Astrocyte of the spinal cord (primary cell): ENCODE data around the gene PNPLA2.

Source experiments
- DNase-seq: peaks from one replicate; pipeline ENCODE4 v3.0.0; 2011; ENCODE audit warnings: low read depth, low spot score
- H3K4me3 ChIP-seq: 2 replicates; pipeline ENCODE4 v1.5.1; 2011; ENCODE audit warnings: low read depth, mild to moderate bottlenecking, low read length, moderate library complexity
- in situ Hi-C: cut with HindIII; loops from 2 replicates; pipeline ENCODE4 v1.10.0; 2017; ENCODE audit warnings: low sequenced_read_pairs
- TF ChIP-seq, protein P1 (sequence below): IDR thresholded peaks from 2 replicates; pipeline ENCODE4 v1.5.1; 2012; ENCODE audit warnings: low read depth, mild to moderate bottlenecking, low read length, inconsistent platforms

Gene PNPLA2

DNA sequence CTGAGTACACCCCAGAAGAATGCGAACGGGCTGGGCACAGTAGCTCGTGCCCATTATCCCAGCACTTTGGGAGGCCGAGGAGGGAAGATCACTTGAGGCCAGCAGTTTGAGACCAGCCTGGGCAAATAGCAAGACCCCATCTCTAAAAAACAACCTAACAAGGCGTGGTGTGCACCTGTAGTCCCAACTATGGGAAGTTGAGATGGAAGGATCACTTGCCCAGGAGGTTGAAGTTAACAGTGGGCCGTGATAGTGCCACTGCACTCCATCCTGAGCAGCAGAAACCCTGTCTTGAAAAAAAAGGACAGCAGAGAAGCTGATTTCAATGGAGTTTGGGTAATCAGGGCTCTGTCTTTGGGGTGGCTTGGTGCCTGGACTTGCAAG is 5.7 kb upstream of the PNPLA2 start:
- H3K4me3 ChIP-seq = no peak overlapping the region
- in situ Hi-C loops = no loop called here
- DNase-seq = no peak
- TF ChIP-seq, protein P1, sequence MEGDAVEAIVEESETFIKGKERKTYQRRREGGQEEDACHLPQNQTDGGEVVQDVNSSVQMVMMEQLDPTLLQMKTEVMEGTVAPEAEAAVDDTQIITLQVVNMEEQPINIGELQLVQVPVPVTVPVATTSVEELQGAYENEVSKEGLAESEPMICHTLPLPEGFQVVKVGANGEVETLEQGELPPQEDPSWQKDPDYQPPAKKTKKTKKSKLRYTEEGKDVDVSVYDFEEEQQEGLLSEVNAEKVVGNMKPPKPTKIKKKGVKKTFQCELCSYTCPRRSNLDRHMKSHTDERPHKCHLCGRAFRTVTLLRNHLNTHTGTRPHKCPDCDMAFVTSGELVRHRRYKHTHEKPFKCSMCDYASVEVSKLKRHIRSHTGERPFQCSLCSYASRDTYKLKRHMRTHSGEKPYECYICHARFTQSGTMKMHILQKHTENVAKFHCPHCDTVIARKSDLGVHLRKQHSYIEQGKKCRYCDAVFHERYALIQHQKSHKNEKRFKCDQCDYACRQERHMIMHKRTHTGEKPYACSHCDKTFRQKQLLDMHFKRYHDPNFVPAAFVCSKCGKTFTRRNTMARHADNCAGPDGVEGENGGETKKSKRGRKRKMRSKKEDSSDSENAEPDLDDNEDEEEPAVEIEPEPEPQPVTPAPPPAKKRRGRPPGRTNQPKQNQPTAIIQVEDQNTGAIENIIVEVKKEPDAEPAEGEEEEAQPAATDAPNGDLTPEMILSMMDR = no peak

DNA sequence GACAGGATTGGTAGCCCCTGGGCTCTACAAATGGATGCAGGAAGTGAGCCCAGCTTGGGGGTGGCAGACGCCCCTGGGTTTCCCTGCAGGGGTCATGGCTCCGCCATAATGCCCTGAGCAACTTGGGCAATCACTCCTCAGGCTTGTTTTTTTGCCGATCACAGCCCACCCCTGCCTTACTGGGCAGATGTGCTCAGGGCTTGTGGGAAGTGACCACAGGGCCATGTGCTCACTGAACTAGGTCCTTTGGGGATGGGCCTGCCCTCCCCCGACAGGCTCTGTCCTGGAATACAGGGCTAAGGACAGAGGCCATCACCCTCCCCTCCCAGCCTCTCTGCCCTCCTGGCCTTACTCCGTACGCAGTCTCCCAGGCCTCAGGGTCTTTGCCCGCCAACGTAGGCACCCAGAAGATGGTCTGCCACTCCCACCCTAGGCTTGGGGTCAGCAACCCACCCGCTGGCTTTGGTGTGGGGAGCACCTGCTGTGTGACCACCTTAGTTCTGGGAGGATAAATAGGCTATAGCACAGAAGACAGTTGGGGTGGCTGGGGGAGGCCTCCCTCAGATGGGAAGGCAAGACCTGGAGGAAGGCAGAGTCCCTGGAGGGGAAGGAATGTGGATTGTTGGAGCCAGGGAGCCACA is 5.1 kb upstream of the PNPLA2 start:
- TF ChIP-seq, protein P1 = no peak
- H3K4me3 ChIP-seq = no peak overlapping the region
- no peak for DNase-seq
- in situ Hi-C loops = no loop called here

DNA sequence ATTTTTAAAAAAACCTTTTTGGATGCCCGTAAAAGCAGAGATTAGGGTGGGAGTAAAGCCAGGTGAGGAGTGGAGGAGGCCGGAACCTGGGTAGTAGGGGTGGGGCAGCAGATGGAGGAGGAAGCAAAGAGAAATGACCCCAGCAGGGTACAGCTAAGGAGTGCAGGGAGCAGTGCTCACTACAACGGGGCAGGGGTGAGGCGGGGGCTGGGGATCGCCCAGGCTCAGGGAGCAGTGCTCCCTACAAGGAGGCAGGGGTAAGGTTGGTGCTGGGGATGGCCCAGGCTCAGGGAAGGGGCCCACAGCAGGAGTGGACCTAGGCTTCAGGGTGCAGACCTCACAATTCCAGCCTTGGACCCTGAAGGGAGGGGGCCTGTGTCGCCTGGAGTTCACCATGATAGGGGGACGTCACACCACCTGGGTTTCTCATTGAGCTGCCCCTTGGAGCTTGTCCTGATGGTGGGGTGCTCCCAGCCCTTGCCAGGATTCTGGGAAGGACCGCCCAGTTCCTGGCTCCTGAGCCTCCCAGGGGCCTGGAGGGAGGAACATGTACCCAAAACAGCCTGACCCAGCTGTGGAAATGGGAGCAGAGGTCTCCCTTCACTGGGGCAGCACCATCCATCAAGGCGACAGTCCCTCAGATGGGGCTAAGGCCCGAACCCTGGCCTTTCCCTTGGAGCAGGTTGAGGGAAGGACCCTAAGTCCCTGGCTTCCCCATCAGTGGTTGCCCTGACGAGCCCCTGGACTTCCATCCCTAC is 2.9 kb upstream of the PNPLA2 start:
- no peak for DNase-seq
- H3K4me3 ChIP-seq = no peak overlapping the region
- TF ChIP-seq, protein P1 = no peak
- in situ Hi-C loops = no loop called here

DNA sequence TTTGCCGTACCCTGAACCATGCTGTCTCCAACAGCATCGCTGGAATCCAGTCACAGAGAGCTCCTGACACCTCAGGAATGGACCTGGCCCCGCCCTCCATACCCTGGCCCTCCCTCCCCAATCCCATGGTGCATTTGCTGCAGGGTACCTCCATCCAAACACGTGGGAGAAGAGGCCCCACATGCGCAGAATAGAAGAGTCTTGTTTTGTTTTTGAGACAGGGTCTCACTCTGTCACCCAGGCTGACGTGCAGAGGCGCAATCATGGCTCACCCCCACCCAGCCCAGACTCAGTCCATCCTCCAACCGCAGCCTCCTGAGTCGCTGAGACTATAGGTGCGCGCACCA is 2.3 kb upstream of the PNPLA2 start:
- in situ Hi-C loops = no loop called here
- no peak for DNase-seq
- TF ChIP-seq, protein P1 = no peak
- H3K4me3 ChIP-seq = no peak overlapping the region

DNA sequence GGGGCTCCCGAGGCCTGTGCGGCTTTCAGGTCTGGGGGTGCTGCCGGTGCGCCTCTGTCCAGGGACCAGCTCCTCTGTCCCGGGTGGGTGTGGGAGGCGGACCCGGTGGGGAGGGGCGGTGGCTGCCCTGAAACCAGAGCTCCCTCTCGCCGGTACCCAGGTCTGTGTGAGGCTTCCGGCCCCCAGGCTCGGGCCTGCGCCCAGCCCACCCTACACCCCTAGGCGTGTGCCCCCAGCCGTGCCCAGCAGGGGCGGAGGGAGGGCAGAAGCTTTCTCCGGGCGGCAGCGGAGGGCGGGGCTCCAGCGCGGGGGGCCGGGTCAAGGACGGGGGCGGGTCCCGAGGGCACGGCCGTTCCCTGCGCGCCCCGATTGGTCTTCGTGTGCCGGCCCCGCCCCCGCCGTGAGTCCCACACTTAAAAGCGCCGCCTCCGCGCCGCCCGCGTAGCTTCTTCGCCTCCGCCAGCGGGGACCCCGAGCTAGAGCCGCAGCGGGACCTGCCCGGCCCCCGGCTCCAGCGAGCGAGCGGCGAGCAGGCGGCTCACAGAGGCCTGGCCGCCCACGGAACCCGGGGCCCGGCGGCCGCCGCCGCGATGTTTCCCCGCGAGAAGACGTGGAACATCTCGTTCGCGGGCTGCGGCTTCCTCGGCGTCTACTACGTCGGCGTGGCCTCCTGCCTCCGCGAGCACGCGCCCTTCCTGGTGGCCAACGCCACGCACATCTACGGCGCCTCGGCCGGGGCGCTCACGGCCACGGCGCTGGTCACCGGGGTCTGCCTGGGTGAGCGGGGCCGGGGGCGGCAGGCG is 616 bp downstream of the PNPLA2 start:
- peak; percentile 83 for DNase-seq
- H3K4me3 ChIP-seq = peak overlapping the region; percentile 62
- in situ Hi-C loops = no loop called here
- TF ChIP-seq, protein P1 = no peak

DNA sequence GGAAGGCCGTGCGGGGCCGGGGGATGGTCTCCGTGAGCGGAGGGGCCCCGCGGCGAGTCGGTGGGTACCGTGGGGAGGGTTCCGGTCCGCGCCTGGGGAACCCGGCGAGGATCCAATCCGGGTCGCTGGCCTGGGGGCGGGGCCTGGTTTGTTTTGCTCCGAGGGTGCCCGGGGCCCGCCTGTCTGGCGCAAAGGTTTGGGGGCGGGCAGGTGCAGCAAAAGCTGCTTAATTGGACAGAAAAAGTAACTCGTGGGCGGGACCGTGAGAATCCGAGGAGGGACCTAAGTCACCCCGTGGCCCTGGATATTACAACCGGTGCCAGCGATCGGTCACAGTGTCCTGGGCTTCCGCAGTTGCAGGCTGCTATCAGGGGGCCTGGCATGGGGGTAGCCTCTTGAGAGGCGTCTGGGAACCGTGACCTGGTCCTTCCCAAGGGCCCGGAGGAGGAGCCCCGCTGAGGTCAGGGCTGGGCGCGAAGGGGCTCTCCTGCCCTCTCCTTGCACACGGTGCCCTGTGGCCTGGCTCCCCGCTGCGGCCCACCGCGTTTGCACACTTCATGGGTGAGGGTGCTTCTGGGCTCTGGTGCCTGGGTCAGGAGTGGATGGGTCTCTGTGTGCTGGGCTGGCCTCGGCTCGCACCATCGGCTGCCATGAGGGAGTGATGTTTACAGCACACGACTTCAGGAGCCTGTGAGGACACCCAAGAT is 1.4 kb downstream of the PNPLA2 start:
- TF ChIP-seq, protein P1 = no peak
- peak; percentile 62 for DNase-seq
- peak overlapping the region; percentile 62 for H3K4me3 ChIP-seq
- in situ Hi-C loops = no loop called here
